ENCODE measurements around the gene SERINC5.
"Not testable (repeated sequence)": the region's sequence is repeated elsewhere in the genome, so short reads cannot be mapped to it uniquely, and the experiment has no call there.

SERINC5 gene

DNA sequence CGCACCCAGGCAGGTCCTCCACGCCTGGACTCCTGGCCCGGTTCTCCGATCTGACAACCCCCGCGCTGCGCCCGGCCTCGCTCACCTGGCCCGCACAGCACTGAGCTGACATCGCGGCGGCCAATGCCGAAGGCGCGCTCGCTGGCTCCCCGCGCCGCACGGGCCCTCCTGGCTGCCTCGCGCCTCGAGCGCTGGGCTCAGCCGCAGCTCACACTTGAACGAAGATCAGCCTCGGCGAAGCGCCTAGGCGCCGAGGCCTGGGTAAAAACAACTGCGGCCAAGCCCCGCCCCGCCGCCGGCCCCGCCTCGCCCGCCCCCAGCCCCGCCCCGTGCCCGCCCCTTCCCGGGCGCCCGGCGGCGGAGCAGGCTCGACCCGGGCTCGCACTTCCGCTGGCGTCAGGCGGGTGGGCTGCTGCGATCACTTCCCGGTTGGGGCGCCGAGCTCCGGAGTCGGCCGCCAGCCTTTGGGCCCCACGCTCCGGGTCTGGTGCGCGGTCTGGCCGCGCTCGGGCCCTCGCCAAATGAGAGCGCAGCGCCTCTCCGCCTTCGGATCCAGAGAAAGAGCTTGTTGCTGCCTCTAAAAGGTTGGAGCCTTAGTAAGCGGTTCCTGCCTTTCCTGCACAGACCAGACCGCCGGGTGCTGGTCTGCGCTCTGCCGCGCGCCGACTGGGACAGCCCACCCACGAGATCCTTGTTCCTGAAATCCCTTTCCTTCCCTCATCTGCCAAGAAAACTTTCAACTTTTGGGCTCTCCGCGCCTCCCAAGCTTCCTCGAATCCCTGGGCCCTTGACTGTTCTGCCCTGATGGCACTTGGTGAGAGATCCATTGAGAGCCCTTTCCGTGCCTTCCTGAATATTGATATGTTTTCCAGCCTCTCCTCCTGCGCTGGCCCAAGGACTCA lies at the start of gene SERINC5:
TSS of gene SERINC5 (minus strand) at position 238 of the 902 bp plus-strand sequence. CDS start at position 112, 126 bp downstream.
- DNase-seq, result no peak

DNA sequence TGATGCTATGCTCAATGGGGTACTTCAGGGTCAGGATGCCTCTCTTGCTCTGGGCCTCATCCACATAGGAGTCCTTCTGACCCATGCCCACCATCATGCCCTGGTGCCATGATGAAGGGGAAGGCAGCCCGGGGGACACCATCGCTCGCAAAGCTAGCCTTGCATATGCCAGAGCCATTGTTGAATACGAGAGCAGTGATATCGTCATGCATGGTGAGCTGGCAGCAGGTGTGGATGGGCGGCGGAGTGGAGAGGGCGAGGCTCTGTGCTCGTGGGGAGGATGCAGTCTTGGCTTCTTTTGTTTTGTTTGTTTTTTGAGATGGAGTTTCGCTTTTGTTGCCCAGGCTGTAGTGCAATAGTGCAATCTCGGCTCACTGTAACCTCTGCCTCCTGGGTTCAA lies 46.8 kb upstream of the SERINC5 start:
- DNase-seq, result no peak

DNA sequence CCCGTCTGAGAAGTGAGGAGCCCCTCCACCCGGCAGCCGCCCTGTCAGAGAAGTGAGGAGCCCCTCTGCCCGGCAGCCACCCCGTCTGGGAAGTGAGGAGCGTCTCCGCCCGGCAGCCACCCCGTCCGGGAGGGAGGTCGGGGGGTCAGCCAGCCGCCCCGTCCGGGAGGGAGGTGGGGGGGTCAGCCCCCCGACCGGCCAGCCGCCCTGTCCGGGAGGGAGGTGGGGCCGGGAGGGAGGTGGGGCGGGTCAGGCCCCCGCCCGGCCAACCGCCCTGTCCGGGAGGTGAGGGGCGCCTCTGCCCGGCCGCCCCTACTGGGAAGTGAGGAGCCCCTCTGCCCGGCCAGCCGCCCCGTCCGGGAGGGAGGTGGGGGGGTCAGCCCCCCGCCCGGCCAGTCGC lies 45.5 kb upstream of the SERINC5 start:
- not testable (repeated sequence) for DNase-seq

DNA sequence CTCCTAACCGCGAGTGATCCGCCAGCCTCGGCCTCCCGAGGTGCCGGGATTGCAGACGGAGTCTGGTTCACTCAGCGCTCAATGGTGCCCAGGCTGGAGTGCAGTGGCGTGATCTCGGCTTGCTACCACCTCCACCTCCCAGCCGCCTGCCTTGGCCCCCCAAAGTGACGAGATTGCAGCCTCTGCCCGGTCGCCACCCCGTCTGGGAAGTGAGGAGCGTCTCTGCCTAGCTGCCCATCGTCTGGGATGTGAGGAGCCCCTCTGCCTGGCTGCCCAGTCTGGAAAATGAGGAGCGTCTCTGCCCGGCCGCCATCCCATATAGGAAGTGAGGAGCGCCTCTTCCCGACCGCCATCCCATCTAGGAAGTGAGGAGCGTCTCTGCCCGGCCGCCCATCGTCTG lies 44.9 kb upstream of the SERINC5 start:
- DNase-seq, result not testable (repeated sequence)

DNA sequence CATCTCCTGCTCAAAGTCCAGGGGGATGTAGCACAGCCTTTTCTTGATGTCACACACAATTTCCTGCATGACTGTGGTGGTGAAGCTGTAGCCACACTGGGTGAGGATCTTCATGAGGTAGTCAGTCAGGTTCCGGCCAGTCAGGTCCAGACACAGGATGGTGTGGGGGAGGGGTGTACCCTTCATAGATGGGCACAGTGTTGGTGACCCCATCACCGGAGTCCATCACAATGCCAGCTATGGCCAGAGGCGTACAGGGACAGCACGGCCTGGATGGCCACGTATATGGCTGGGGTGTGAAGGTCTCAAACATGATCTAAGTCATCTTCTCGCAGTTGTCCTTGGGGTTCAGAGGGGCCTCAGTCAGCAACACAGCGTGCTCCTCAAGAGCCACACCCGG lies 44.3 kb upstream of the SERINC5 start:
- no peak for DNase-seq

DNA sequence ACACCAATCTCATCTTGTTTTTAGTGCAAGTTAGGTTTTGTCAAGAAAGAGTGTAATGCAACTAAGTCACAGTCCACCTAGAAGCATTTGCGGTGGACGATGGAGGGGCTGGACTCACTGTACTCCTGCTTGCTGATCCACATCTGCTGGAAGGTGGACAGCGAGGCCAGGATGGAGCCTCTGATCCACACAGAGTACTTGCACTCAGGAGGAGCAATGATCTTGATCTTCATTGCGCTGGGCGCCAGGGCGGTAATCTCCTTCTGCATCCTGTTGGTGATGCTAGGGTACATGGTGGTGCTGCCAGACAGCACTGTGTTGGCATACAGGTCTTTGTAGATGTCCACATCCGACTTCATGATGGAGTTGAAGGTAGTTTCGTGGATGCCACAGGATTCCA lies 43.8 kb upstream of the SERINC5 start:
- no peak for DNase-seq

DNA sequence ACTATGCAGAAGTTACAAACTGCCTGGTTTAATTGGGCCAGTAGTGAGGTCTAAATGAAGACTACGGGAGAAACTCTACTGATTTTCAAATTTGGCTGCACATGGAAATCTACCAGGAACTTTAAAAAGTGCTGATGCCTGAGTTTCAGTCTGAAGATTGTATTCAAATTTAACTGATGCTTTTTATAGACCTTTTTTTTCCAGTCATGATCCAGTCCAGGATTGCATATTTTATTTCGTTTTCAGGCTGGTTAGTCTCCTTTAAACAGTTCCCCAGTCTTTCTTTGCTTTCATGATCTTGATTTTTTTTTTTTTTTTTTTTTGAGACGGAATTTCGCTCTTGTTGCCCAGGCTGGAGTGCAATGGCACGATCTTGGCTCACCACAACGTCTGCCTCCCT lies 40.3 kb upstream of the SERINC5 start:
- no peak for DNase-seq

DNA sequence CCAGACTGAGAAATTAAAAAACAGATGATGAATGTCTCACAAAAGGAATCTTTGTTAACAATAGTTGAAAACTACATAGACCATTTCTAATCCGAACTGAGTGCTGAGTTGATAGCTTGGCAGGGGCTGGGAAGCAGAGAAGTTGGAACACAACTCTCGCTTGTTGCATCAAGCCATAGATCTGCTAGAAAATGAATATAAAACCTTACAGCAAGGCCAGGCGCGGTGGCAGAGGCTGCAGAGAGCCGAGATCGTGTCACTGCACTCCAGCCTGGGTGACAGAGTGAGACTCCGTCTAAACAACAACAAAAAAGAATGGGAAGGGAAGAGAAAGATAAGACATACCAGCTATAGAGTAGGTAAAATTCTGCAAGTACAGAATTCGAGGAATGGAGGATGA lies 35.9 kb upstream of the SERINC5 start:
- DNase-seq, result no peak

DNA sequence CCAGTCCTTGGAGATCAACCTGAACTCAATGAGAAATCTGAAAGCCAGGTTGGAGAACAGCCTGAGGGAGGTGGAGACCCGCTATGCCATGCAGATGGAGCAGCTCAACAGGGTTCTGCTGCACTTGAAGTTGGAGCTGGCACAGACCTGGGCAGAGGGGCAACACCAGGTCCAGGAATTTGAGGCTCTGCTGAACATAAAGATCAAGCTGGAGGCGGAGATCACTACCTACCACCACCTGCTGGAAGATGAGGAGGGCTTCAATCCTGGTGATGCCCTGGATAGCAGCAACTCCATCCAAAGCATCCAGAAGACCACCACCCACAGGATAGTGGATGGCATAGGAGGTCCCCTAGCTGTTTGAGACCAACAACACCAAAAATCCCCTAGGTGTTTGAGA lies 33.5 kb upstream of the SERINC5 start:
- no peak for DNase-seq

DNA sequence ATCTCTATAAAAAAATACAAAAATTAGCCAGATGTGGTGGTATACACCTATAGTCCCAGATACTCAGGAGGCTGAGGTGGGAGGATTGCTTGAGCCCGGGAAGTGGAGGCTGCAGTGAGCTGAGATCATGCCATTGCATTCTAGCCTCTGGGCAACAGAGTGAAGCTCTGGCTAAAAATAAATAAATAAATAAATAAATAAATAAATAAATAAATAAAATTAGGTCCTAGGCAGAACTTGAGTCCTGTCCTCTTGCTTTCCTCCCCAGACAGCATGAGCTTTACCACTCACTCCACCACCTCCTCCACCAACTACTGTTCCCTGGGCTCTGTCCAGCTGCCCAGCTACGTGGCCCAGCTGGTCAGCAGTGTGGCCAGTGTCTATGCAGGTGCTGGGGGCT lies 32.3 kb upstream of the SERINC5 start:
- no peak for DNase-seq

DNA sequence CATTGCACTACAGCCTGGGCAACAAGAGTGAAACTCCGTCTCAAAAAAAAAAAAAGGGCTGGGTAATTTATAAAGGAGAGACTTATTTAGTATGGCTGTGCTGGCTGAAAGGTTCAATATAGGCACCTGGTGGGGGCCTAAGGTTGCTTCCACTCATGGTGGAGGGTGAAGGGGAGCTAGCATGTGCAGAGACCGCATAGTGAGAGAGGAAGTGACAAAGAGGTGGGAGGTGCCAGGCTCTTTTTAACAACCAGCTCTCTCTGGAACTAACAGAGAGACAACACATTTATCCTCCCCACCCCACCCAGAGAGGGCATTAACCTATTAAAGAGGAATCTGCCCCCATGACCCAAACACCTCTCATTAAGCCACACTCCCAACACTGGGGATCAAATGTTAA lies 28.9 kb upstream of the SERINC5 start:
- no peak for DNase-seq

DNA sequence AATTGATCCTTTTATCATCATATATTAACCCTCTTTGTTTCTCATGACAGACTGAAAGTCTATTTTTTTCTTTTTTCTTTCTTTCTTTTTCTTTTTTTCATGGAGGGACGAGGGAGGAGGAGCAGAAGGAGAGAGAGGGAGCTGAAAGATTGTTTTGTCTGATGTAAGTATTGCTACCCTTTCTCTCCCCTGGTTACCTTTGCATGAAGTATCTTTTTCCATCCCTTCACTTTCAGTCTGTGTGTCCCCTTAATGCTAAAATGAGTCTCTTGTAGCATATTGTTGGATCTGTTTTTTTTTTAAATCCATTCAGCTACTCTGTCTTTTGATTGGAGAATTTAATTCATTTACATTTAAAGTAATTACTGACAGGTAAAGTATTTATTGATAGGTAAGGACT lies 27.5 kb upstream of the SERINC5 start:
- no peak for DNase-seq

DNA sequence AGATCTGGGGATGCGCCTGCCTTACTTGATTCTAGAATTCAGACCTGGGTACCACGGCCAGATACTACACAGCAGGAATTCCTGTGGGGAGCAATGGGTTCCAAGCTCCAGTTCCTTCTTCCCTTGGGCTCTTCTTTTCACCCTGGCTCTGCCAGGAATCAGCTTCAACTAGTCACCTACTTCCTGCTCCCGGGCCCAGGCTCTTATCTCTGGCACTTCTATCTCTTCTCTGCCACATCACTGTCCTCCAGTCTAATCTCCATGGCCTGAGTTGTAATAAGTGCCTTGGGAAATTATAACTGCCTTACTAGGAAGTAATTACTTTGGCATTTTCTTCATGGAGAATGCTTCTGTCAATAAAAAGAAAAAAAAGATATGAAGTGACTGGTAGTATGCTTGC lies 26.2 kb upstream of the SERINC5 start:
- no peak for DNase-seq

DNA sequence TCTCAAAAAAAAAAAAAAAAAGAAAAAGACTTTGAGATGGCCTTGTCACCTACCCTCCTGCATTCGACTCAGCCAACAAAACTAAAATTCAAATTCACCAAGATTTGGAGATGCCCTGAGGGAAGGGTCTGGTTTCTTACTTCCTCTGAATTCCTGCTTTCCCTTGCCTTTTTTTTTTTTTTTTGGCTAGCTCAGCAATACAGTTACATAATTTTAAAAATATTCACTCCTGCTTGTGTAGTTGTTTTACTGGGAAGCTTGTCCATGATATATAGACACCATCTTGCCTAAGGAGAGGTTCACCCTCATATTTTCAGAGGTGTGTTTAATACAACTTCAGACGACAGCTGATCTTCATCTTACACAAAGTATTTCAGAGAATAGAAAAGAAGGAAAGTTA lies 21.3 kb upstream of the SERINC5 start:
- DNase-seq, result no peak

DNA sequence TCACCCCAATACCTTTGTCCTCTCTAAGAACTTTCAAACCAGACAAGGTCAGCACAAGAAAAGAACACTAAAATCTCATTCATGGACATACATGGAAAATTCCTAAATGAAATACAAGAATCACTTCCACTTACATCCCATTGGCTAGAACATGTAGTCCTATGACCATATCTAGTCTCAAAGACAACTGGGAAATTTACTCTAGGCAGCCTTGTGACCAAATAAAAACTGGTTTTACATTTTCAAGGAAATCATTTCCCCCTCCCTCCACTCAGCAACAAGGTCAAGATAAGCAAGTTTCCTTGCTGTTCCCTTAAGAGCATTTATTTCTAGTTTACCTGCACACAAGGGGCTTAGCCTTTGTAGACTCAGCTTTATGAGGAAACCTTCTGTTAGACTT lies 20.3 kb upstream of the SERINC5 start:
- DNase-seq, result no peak

DNA sequence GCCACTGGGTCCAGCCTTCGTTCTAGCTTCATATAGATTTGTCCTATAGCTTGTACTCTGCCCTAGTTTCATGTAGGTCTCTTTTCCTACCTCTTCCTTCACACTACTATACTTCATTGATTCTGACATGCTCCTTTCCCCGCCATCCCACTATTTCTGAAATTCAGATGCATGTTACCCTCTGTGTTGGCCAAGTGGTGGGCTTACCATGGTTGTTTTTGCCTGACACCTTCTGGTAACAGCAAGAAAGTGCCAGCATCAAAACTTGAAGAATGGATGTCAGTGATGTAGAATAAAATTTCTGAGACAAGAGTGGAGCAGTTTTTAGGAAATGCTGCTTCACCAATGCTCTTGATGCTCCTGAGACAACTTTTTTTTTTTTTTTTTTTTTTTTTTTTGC lies 19.5 kb upstream of the SERINC5 start:
- DNase-seq, result no peak

DNA sequence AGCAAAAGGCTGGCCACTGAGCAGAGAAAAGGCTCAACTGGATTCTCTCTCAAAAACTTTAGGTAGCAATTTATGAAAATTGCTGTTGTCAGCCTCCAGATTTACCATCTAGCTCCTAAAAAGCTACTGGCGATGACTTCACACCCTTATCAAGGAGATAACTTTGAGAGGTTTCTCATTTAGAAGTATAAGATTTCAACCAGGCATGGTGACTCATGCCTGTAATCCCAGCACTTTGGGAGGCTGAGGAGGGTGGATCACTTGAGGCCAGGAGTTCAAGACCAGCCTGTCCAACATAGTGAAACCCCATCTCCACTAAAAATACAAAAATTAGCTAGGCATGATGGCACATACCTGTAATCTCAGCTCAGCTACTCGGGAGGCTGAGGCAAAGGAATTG lies 14.7 kb upstream of the SERINC5 start:
- DNase-seq, result not testable (repeated sequence)

DNA sequence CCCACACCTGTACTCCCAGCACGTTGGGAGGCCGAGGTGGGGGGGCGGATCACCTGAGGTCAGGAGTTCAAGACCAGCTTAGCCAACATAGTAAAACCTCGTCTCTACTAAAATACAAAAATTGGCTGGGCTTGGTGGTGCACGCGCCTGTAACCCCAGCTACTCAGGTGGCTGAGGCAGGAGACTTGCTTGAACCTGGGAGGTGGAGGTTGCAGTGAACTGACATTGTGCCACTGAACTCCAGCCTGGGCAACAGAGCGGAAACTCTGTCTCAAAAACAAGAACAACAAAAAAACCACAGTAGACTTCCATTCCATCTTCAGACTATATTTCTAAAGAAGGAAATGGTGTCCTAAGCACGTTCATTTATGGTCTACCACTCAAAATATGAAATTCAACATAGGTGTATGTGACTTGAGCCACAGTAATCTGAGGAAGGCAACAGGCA lies 14.2 kb upstream of the SERINC5 start:
- no peak for DNase-seq

DNA sequence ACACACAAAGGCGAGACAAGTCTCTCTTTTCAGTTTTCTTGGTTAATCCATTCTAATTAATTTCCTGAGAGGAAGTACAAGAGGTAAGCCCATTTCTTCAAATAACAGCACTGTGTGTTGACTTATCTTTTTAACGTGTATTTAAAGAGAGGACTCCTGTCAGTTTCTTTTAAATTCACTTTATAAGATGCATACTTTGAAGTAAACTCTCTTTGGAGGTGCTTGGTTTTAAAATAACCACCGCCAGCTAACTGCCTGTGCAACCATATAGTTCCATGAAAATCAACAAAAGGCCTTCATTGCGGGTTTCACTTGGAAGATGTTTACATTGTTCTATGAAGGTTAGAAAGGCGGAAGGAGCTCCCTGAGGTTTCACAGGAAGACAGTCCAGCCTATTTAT lies 13.1 kb upstream of the SERINC5 start:
- DNase-seq, result no peak

DNA sequence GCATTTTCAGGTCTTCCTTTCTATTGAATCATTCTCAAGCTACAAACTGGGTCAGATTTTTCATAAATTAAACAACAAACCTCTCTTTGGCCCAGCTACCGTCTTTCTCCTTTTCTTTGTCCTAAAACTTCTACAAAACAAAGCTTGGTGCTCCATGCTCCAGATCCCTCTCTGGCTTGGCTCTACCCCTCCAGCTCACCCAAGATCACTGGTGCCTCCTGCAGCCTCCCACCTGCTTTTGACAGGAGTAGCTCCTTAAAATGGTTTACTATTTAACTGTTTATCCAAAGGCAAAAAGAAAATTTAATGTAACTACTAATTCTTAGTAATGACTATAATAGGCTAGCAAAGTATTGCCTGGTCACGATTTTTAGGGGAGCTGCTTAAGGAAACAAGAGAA lies 10.7 kb upstream of the SERINC5 start:
- no peak for DNase-seq

DNA sequence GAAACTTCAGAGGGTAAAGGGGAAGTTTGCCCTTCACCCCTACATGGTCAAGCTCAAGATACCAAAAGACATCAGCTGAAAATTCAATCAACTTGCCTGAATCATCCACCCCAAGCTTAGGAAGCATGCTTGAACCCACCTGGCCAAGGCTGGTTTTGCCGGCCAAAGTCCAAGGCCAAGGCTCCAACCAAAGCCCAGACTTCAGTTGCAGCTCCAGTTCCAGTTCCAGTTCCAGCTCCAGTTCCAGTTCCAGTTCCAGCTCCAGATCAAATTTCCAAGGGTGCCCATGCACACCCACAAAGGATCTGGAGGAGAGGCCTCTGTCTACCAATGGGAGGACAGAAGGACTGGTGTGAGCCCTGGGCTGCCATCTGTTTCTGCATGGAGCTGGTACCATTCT lies 4.6 kb upstream of the SERINC5 start:
- DNase-seq, result no peak

DNA sequence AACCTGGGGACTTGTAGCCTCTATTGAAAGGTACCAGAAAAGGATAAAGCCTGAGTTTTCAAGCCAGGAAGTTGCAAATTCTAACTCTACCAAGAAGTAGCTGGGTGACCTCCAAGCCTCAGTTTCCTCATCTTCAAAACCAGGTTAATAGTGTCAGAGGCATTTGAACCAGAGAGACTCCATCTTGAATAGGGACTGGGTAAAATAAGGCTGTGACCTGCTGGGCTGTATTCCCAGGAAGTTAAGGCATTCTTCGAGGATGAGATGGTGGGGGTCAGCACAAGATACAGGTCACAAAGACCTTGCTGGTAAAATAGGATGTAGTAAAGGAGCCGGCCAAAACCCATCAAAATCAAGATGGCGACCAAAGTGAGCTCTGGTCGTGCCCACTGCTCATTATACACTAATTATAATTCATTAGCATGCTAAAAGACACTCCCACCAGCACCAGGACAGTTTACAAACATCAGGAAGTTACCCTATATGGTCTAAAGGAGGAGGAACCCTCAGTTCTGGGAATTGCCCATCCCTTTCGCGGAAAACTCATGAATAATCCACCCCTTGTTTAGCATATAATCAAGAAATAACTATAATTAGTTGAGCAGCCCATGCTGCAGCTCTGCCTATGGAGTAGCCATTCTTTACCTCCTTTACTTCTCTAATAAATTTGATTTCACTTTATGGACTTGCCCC lies 3.8 kb upstream of the SERINC5 start:
- no peak for DNase-seq

DNA sequence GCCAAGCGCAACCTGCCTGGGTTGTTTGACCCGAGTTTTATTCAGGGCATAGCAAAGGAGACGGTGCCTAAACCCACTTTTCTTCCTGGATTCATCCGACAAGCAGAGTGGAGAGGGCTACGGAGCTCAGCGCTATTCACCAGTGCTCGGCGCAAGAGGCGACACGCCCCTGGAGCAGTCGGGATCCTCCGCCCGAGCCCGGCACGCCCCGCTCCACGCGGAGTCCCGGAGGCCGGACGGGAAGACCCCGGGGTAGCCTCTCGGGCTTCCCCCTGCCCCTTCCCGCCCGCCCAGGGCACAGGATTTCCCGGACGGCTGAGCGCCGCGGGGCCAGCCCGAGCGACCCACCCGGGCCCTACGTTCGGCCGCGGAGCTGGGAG lies 427 bp downstream of the SERINC5 start:
- no peak for DNase-seq

DNA sequence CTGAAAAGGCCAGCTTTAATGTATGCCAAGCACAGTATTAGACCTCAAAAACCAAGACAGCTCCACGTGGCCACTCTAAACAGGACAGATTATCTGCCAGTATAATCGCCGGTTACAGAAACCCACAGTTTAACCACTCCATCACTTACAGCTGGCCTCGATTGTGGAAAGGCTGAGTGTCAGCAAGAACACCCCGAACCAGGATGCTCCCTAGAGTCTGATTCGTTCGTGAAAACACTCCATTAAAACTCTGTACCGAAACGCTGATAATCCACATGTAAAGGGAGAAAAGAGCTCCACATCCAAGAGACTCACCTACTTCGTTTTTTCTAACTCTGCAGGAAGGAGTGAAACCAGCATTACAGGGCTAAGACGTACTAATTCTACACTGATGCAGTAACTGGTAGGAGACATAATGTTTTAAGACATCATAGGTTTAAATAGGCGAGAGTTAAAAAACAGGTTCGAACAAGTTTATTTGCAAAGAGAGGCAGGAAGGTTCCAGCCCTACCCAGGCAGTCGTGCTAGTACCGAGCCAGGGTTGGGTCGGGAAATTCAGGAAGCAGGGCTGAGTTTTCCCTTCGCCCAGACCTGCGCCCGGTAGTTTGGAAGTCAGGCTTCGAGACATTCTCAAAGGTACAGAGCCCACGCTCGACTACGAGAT lies 949 bp downstream of the SERINC5 start:
- DNase-seq, result no peak

Measured in NCI-H2081 treated with DMSO at 0.1 percent for 48 hours (cell line).